ENCODE data around the gene GBX2.

- TF ChIP-seq EZH2 (IDR thresholded peaks at IDR 0.05; ENCODE audit: insufficient read depth, poor library complexity, severe bottlenecking), result no peak
- no peak for TF ChIP-seq EZH2phosphoT487 (IDR thresholded peaks at IDR 0.05; ENCODE audit: insufficient read depth, low read depth)
Measured at GRCh38 chr2:236166796-236167296, 1.3 kb downstream of the GBX2 start.
